K562 (cell line): Measurements from ENCODE around the gene SNCG. TPM values are rescaled to one million over a fixed set of nuclear protein-coding genes. Genes with fewer than 3 reads are reported as not detected.

Experiments
- ARHGAP35 ChIP-seq: fragments of 450-650 bp; IDR thresholded peaks from 2 replicates; pipeline ENCODE4 v1.6.1; 2018; ENCODE audit not compliant: partially characterized antibody
- ATF1 ChIP-seq, 2 experiments: fragments of 450-650 bp in 1 of 2; IDR thresholded peaks; 2 replicates each; pipeline ENCODE4 v1.6.1; 2016; ENCODE audit warnings: missing compliant biosample characterization in 1 of 2, missing genetic modification characterization in 1 of 2
- CREBBP ChIP-seq: IDR thresholded peaks from one replicate; pipeline ENCODE4 v1.6.1; 2012; ENCODE audit warnings: low read depth, mild to moderate bottlenecking, control low read depth, inconsistent platforms, low read length
- FOSL1 ChIP-seq: fragments of 200-800 bp; sonication (Bioruptor generic); conservative IDR thresholded peaks from 2 replicates; pipeline ENCODE4 v1.6.1; 2016; ENCODE audit warnings: missing genetic modification characterization, missing compliant biosample characterization
- KAT2B ChIP-seq: IDR thresholded peaks from one replicate; pipeline ENCODE4 v1.6.1; 2012; ENCODE audit warnings: low read depth, mild to moderate bottlenecking, control low read depth, inconsistent platforms, low read length, moderate library complexity
- KDM4B ChIP-seq, 2 experiments: fragments of 450-650 bp in 1 of 2; sonication (generic) in 1 of 2; IDR thresholded peaks; 2 replicates each; pipeline ENCODE4 v1.6.1; 2016 to 2017; ENCODE audit warnings: borderline replicate concordance in 2 of 2, antibody characterized with exemption in 1 of 2, low read depth in 1 of 2, mild to moderate bottlenecking in 1 of 2
- MITF ChIP-seq: IDR thresholded peaks from 2 replicates; pipeline ENCODE4 v1.6.1; 2014; ENCODE audit warnings: antibody characterized with exemption
- NFIX ChIP-seq: fragments of 250-450 bp; sonication (Bioruptor Pico); IDR thresholded peaks from 2 replicates; pipeline ENCODE4 v1.4.0; 2020; ENCODE audit warnings: low read depth, mild to moderate bottlenecking, moderate library complexity
- PCBP1 ChIP-seq: fragments of 200-400 bp; formaldehyde crosslinking; IDR thresholded peaks from 2 replicates; pipeline ENCODE4 v1.6.1; 2018; ENCODE audit warnings: mild to moderate bottlenecking, low read depth, low read length; ENCODE audit not compliant: poor library complexity, severe bottlenecking
- POLR2H ChIP-seq: IDR thresholded peaks from 2 replicates; pipeline ENCODE4 v1.6.1; 2016; ENCODE audit warnings: missing genetic modification characterization, low read depth, mild to moderate bottlenecking, control low read depth, missing compliant biosample characterization, moderate library complexity
- SMARCC2 ChIP-seq: fragments of 450-650 bp; IDR thresholded peaks from 2 replicates; pipeline ENCODE4 v1.6.1; 2017; ENCODE audit warnings: antibody characterized with exemption, moderate library complexity, mild to moderate bottlenecking, low read depth
- STAT5B ChIP-seq: fragments of 250-450 bp; sonication (Bioruptor Pico); IDR thresholded peaks from 2 replicates; pipeline ENCODE4 v1.8.0; 2021; ENCODE audit warnings: mild to moderate bottlenecking, inconsistent platforms
- TCFL5 ChIP-seq: fragments of 250-450 bp; sonication (Bioruptor Pico); conservative IDR thresholded peaks from 2 replicates; pipeline ENCODE4 v1.6.1; 2021; ENCODE audit warnings: mild to moderate bottlenecking, moderate library complexity, matching md5 sums
- YBX1 ChIP-seq: fragments of 450-650 bp; IDR thresholded peaks from 2 replicates; pipeline ENCODE4 v1.7.1; 2016; ENCODE audit warnings: mild to moderate bottlenecking
- ZNF444 ChIP-seq: fragments of 250-450 bp; sonication (Bioruptor Pico); IDR thresholded peaks from 2 replicates; pipeline ENCODE4 v1.4.0; 2020; ENCODE audit warnings: mild to moderate bottlenecking, moderate library complexity
- polyA plus RNA-seq, 8 experiments: library from polyadenylated mRNA; depleted of rRNA in 4 of 8; stranded (reverse) in 5 of 8; unstranded in 3 of 8; fragments of >200 nt; fragmentation: Nextera tagmentation in 2 of 8; fragmentation: Illumina TruSeq in 1 of 8; extraction: Ambion mirVana in 2 of 8; extraction: Trizol in 1 of 8; gene quantifications; 2 replicates each; pipeline versions ENCODE4 v1.2.1 to v1.2.3, GENCODE V29; 2011 to 2014; ENCODE audit warnings: inconsistent platforms in 1 of 8, missing spikeins in 1 of 8
- total RNA-seq, 7 experiments: library from RNA; depleted of rRNA in 6 of 7; stranded (reverse); fragments of >200 nt in 6 of 7; fragmentation: Illumina TruSeq in 2 of 7; extraction: Trizol in 2 of 7; gene quantifications; 2 replicates each; pipeline versions ENCODE4 v1.2.1 to v1.2.3, GENCODE V29; 2011 to 2021; ENCODE audit warnings: low replicate concordance in 1 of 7
- TF ChIP-seq, protein P1 (sequence below): IDR thresholded peaks from 3 replicates; pipeline ENCODE4 v1.6.1; 2011; ENCODE audit warnings: borderline replicate concordance, mild to moderate bottlenecking; ENCODE audit not compliant: insufficient read length, insufficient read depth
- TF ChIP-seq, protein P2 (sequence below): fragments of 450-650 bp; IDR thresholded peaks from 2 replicates; pipeline ENCODE4 v1.6.1; 2016; ENCODE audit warnings: mild to moderate bottlenecking
- TF ChIP-seq, protein P3 (sequence below): sonication (generic); formaldehyde crosslinking; IDR thresholded peaks from 2 replicates; pipeline ENCODE4 v1.9.0; 2022; ENCODE audit warnings: mild to moderate bottlenecking, missing genetic modification reagents
- TF ChIP-seq, protein P4 (sequence below): sonication (generic); formaldehyde crosslinking; IDR thresholded peaks from 2 replicates; pipeline ENCODE4 v1.8.1; 2023; ENCODE audit warnings: mild to moderate bottlenecking, missing genetic modification reagents, moderate library complexity

SNCG gene
- total and polyA plus RNA-seq, 9 of the 15 experiments (the other 6 are each of a cell fraction or from before 2014, with no cell fraction given) = 9.8 to 146 (median 93.6) TPM

- TF ChIP-seq, protein P1, sequence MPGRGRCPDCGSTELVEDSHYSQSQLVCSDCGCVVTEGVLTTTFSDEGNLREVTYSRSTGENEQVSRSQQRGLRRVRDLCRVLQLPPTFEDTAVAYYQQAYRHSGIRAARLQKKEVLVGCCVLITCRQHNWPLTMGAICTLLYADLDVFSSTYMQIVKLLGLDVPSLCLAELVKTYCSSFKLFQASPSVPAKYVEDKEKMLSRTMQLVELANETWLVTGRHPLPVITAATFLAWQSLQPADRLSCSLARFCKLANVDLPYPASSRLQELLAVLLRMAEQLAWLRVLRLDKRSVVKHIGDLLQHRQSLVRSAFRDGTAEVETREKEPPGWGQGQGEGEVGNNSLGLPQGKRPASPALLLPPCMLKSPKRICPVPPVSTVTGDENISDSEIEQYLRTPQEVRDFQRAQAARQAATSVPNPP = no peak
- TF ChIP-seq, protein P2, sequence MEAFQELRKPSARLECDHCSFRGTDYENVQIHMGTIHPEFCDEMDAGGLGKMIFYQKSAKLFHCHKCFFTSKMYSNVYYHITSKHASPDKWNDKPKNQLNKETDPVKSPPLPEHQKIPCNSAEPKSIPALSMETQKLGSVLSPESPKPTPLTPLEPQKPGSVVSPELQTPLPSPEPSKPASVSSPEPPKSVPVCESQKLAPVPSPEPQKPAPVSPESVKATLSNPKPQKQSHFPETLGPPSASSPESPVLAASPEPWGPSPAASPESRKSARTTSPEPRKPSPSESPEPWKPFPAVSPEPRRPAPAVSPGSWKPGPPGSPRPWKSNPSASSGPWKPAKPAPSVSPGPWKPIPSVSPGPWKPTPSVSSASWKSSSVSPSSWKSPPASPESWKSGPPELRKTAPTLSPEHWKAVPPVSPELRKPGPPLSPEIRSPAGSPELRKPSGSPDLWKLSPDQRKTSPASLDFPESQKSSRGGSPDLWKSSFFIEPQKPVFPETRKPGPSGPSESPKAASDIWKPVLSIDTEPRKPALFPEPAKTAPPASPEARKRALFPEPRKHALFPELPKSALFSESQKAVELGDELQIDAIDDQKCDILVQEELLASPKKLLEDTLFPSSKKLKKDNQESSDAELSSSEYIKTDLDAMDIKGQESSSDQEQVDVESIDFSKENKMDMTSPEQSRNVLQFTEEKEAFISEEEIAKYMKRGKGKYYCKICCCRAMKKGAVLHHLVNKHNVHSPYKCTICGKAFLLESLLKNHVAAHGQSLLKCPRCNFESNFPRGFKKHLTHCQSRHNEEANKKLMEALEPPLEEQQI = no peak
- no peak for TF ChIP-seq KDM4B (IDR thresholded peaks at IDR 0.05; ENCODE audit: borderline replicate concordance in 2 of 2, low read depth in 1 of 2)
- TF ChIP-seq, protein P3, sequence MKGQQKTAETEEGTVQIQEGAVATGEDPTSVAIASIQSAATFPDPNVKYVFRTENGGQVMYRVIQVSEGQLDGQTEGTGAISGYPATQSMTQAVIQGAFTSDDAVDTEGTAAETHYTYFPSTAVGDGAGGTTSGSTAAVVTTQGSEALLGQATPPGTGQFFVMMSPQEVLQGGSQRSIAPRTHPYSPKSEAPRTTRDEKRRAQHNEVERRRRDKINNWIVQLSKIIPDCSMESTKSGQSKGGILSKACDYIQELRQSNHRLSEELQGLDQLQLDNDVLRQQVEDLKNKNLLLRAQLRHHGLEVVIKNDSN = peak; percentile 27; the same call in 1 of the 2 replicates
- TF ChIP-seq FOSL1 = no peak
- TF ChIP-seq, protein P4, sequence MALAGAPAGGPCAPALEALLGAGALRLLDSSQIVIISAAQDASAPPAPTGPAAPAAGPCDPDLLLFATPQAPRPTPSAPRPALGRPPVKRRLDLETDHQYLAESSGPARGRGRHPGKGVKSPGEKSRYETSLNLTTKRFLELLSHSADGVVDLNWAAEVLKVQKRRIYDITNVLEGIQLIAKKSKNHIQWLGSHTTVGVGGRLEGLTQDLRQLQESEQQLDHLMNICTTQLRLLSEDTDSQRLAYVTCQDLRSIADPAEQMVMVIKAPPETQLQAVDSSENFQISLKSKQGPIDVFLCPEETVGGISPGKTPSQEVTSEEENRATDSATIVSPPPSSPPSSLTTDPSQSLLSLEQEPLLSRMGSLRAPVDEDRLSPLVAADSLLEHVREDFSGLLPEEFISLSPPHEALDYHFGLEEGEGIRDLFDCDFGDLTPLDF (CRISPR knock-in tag) = no peak
- TF ChIP-seq ZNF444 (CRISPR knock-in tag) = no peak
- no peak for TF ChIP-seq CREBBP
- TF ChIP-seq KAT2B = no peak
- TF ChIP-seq YBX1 = no peak
- TF ChIP-seq TCFL5 = no peak
- no peak for TF ChIP-seq ATF1 (CRISPR knock-in tag; IDR thresholded peaks at IDR 0.05)
- TF ChIP-seq ATF1 (tag; IDR thresholded peaks at IDR 0.05) = no peak
- no peak for TF ChIP-seq STAT5B
- TF ChIP-seq SMARCC2 = no peak
- no peak for TF ChIP-seq NFIX (CRISPR knock-in tag)
- no peak for TF ChIP-seq MITF
- no peak for TF ChIP-seq PCBP1
- no peak for TF ChIP-seq POLR2H
- TF ChIP-seq ARHGAP35 = no peak
Observed at GRCh38 chr10:86960003-86960862, 1.8 kb downstream of the SNCG start (continued).
